H1 (cell line): ENCODE results near the gene ZSCAN10. TPM values are rescaled to one million over a fixed set of nuclear protein-coding genes. Genes with fewer than 3 reads are reported as not detected.

Source experiments
- SAP30 ChIP-seq: fragments of 300-600 bp; sonication (generic); IDR thresholded peaks from 2 replicates; pipeline ENCODE4 v1.7.1; 2012; ENCODE audit warnings: low read length, moderate library complexity, mild to moderate bottlenecking, inconsistent platforms; ENCODE audit not compliant: insufficient read depth, insufficient replicate concordance
- USF2 ChIP-seq: IDR thresholded peaks from 2 replicates; pipeline ENCODE4 v1.6.1; 2011; ENCODE audit warnings: low read length, improper control_type of control experiment
- polyA plus RNA-seq, 7 experiments: library from polyadenylated mRNA; depleted of rRNA in 3 of 7; stranded (reverse) in 5 of 7; unstranded in 2 of 7; fragments of >200 nt in 5 of 7; fragments of 200-250 nt in 2 of 7; gene quantifications; 1 replicate in 5 of 7; 2 replicates in 1 of 7; 4 replicates in 1 of 7; pipeline versions ENCODE4 v1.2.1 to v1.2.3, GENCODE V29; 2011 to 2013; ENCODE audit warnings: missing spikeins in 2 of 7, mixed read lengths in 2 of 7
- total RNA-seq: library from RNA; stranded (reverse); fragmentation: NEBNext Ultra II Directional; extraction: Animal tissue kit (Norgen Biotek cat#: 25700); gene quantifications from 2 replicates; pipeline ENCODE4 v1.2.1, GENCODE V29; 2021
- TF ChIP-seq, protein P1 (sequence below): fragments of 300-600 bp; sonication (generic); IDR thresholded peaks from 2 replicates; pipeline ENCODE4 v1.7.1; 2012; ENCODE audit warnings: low read length, moderate library complexity, mild to moderate bottlenecking, inconsistent platforms; ENCODE audit not compliant: insufficient replicate concordance

Gene ZSCAN10
- total and polyA plus RNA-seq, 2 of the 8 experiments (the other 6 are each of a cell fraction or from before 2014, with no cell fraction given): 209 to 314 TPM

GRCh38 chr16:3076577-3076976 lies 22.5 kb downstream of the ZSCAN10 start (continued):
- TF ChIP-seq, protein P1, sequence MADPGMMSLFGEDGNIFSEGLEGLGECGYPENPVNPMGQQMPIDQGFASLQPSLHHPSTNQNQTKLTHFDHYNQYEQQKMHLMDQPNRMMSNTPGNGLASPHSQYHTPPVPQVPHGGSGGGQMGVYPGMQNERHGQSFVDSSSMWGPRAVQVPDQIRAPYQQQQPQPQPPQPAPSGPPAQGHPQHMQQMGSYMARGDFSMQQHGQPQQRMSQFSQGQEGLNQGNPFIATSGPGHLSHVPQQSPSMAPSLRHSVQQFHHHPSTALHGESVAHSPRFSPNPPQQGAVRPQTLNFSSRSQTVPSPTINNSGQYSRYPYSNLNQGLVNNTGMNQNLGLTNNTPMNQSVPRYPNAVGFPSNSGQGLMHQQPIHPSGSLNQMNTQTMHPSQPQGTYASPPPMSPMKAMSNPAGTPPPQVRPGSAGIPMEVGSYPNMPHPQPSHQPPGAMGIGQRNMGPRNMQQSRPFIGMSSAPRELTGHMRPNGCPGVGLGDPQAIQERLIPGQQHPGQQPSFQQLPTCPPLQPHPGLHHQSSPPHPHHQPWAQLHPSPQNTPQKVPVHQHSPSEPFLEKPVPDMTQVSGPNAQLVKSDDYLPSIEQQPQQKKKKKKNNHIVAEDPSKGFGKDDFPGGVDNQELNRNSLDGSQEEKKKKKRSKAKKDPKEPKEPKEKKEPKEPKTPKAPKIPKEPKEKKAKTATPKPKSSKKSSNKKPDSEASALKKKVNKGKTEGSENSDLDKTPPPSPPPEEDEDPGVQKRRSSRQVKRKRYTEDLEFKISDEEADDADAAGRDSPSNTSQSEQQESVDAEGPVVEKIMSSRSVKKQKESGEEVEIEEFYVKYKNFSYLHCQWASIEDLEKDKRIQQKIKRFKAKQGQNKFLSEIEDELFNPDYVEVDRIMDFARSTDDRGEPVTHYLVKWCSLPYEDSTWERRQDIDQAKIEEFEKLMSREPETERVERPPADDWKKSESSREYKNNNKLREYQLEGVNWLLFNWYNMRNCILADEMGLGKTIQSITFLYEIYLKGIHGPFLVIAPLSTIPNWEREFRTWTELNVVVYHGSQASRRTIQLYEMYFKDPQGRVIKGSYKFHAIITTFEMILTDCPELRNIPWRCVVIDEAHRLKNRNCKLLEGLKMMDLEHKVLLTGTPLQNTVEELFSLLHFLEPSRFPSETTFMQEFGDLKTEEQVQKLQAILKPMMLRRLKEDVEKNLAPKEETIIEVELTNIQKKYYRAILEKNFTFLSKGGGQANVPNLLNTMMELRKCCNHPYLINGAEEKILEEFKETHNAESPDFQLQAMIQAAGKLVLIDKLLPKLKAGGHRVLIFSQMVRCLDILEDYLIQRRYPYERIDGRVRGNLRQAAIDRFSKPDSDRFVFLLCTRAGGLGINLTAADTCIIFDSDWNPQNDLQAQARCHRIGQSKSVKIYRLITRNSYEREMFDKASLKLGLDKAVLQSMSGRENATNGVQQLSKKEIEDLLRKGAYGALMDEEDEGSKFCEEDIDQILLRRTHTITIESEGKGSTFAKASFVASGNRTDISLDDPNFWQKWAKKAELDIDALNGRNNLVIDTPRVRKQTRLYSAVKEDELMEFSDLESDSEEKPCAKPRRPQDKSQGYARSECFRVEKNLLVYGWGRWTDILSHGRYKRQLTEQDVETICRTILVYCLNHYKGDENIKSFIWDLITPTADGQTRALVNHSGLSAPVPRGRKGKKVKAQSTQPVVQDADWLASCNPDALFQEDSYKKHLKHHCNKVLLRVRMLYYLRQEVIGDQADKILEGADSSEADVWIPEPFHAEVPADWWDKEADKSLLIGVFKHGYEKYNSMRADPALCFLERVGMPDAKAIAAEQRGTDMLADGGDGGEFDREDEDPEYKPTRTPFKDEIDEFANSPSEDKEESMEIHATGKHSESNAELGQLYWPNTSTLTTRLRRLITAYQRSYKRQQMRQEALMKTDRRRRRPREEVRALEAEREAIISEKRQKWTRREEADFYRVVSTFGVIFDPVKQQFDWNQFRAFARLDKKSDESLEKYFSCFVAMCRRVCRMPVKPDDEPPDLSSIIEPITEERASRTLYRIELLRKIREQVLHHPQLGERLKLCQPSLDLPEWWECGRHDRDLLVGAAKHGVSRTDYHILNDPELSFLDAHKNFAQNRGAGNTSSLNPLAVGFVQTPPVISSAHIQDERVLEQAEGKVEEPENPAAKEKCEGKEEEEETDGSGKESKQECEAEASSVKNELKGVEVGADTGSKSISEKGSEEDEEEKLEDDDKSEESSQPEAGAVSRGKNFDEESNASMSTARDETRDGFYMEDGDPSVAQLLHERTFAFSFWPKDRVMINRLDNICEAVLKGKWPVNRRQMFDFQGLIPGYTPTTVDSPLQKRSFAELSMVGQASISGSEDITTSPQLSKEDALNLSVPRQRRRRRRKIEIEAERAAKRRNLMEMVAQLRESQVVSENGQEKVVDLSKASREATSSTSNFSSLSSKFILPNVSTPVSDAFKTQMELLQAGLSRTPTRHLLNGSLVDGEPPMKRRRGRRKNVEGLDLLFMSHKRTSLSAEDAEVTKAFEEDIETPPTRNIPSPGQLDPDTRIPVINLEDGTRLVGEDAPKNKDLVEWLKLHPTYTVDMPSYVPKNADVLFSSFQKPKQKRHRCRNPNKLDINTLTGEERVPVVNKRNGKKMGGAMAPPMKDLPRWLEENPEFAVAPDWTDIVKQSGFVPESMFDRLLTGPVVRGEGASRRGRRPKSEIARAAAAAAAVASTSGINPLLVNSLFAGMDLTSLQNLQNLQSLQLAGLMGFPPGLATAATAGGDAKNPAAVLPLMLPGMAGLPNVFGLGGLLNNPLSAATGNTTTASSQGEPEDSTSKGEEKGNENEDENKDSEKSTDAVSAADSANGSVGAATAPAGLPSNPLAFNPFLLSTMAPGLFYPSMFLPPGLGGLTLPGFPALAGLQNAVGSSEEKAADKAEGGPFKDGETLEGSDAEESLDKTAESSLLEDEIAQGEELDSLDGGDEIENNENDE: no peak
- TF ChIP-seq SAP30 (no peak), USF2 (no peak)
- TF ChIP-seq, all 59 proteins: peak for 0
